Amniotic epithelial cell (primary cell): ENCODE data around the gene CRACDL.
A peak's percentile ranks its signal among the peaks of the same experiment; 100 is the strongest.
"Not testable (repeated sequence)": the region's sequence is repeated elsewhere in the genome, so short reads cannot be mapped to it uniquely, and the experiment has no call there.

Experiments used
- DNase-seq: peaks from one replicate; pipeline ENCODE4 v3.0.0-alpha.2; 2010; ENCODE audit warnings: low read depth

Gene CRACDL

DNA sequence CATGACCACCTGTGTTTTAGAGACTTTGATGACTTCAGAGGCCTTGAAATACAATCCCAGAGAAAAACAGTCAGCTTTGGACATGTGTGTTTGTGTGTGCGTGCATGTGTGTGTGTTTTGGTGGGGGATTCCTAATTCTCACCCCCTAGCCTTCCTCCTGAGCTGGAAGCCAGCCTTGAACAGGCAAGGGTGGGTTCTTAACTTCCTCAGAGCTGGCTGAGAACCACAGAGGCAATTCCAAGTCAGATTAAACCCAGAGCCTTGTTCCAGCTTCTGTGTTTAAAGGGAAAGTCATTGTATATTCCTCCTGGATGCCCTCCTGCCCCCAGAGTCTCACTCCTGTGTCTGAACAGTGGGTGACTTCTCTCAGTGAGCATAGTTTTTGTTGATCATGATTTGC lies 159.9 kb downstream of the CRACDL start:
- DNase-seq, result no peak

DNA sequence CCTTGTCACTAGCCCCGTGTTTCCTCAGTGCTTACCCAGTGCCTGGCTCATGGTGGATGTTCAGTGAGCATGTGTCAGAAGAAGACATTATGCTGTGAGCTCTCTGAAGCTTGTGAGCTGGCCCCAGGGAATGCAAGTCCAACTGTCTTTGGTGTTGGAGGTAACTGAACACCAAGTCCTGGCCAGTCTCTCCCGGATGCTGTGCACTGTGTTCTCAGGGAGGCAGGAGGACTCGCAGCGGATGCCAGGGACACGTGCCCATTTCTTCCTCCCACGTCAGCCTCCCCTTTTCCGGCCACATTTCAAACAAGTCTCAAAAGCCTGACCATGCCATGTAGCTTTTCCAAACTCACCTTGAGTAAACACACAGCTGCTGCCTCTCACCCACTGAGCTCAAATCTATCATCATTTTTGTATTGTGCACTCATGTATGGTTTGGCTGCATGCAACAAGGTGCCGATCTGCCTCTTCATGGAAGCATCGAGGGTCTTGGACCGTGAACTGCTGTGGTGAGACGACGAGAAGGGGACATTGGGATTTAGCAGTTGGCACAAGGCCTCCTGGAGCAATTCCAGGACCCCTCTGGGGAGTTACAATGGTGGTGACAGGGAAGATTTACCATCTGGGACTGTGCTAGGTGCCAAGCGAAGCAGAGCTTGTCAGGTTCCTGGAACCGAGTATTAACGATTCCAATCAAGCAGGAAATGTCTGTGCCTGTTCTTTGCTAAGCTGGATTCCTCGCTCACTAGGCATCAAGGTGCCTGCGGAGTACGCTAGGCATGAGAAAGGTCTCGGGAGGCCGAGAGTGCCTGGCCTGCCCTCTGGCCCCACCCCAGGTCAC lies 160.7 kb downstream of the CRACDL start:
- no peak for DNase-seq

- no peak for DNase-seq
Measured at GRCh38 chr2:98773907-98774306, 162.1 kb downstream of the CRACDL start.

DNA sequence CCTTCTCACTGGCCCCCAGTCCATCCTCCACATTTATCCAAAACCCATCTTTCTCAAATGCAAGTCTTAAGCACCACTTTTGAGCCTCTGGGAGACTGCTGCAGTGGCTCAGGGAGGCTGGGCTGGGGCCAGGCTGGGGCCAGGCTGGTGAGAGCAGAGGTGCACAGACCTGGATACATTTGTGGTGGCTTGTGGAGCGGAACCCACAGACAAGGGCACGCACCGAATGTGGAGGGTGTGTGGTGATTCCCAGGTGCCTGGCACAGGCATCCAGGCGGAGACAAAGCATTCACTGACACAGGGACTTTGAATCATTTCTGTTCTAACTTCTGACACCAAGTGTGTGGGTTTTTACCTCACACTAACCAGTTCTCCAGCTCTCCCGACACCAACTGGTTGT lies 162.9 kb downstream of the CRACDL start:
- no peak for DNase-seq

- peak; percentile 22 for DNase-seq
Measured at GRCh38 chr2:98772536-98772935, 163.5 kb downstream of the CRACDL start.

- peak; percentile 45 for DNase-seq
Measured at GRCh38 chr2:98771721-98772524, 164.1 kb downstream of the CRACDL start.

DNA sequence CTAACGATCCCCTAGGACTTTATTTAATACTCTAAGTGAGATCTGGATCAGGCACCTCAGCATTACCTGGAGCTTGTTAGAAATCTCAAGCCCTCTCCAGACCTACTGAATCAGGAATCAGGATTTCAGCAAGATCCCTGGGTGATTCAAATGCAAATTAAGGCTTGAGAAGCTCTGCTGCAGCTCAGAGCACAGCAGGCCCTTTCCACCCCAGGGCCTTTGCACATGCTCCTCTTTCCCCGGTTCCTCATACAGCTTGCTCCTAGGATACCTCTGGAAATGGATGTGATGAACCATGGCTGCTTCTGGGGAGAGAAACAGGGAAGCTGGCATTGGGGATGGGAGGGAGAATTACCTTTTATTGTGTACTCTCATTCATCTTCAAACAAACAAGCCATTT lies 164.8 kb downstream of the CRACDL start:
- no peak for DNase-seq

GRCh38 chr2:98769784-98770183 lies 166.2 kb downstream of the CRACDL start:
- no peak for DNase-seq

DNA sequence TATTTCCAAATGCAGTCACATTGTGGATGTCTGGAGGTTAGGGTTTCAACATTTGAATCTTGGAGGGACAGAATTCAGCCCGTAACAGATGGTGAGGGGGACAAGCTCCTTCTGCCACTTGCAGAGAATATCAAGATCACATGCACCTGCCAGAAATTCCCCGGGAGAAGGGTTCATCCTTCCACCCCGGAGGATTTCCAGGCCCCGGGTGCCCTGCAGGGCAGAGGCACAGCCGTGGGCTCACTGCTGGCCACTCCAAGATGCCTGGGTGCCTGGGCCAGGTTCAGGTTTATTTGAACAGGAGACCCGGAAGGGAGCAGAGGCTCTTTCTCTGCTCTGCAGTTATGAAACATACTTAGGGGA lies 166.9 kb downstream of the CRACDL start:
- DNase-seq, result no peak

- DNase-seq, result no peak
Measured at GRCh38 chr2:98768384-98769113, 167.5 kb downstream of the CRACDL start.

DNA sequence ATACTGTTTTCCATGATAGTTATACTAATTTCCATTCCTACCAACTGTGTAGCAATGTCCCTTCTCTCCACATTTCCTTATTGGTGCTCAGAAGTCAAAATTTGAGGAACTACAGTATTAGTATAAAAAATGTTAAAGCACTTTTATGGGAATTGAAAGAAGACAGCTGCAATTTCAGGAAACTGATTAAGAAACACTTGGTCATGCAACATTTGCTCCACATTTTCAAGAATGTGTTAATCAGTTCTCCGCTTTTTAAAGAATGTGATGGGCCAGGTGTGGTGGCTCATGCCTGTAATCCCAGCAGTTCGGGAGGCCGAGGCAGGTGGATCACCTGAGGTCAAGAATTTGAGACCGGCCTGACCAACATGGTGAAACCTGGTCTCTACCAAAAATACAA lies 171.5 kb downstream of the CRACDL start:
- DNase-seq, result no peak

DNA sequence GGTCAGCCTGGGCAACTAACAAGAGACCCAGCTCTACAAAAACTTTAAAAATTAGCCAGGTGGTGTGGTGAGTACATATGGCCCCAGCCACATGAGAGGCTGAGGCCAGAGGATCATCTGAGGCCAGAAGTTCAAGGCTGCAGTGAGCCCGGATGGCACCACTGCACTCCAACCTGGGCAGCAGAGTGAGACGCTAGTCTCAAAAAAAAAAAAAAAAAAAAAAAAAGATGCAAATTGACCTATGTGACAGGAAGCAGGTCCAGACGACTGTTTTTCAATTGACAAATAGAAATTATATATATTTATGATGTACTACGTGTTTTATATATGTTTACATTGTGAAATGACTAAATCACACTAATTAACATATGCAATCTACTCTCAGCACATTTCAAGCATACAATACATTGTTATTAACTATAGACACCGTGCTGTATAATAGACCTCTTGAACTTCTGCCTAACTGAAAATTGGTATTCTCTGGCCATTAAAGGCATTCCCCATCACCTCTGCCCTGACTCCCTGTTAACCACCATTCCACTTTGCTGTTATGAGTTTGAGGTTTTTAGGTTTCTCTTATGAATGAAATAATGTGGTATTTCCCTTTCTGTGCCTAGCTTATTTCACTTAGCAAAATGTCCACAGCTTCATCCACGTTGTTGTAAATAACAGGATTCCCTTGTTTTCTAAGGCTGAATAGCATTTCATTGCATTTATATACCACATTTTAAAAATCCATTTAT lies 172.6 kb downstream of the CRACDL start:
- no peak for DNase-seq

DNA sequence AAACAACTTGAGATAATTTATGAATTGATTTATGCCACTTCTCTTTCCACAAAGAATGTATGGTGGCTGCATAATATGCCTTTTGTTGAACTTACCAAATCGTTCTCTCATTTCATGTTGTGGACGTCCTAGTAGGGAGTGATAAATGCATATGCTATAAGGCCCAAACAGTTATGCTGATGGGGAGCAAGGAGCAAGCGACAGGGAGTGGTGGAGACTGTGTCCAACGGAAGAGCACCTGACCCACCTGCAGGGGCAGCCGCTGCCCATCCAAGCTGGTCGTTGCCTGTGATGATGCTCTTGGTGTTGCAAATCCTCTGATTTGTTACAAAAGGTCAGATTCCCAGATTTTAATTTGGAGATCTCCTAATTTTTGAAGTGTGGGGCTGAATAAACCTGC lies 174.1 kb downstream of the CRACDL start:
- no peak for DNase-seq

GRCh38 chr2:98761267-98761781 lies 174.7 kb downstream of the CRACDL start:
- no peak for DNase-seq

- no peak for DNase-seq
Measured at GRCh38 chr2:98759827-98760625, 176.0 kb downstream of the CRACDL start.

- no peak for DNase-seq
Measured at GRCh38 chr2:98759338-98759737, 176.7 kb downstream of the CRACDL start.

DNA sequence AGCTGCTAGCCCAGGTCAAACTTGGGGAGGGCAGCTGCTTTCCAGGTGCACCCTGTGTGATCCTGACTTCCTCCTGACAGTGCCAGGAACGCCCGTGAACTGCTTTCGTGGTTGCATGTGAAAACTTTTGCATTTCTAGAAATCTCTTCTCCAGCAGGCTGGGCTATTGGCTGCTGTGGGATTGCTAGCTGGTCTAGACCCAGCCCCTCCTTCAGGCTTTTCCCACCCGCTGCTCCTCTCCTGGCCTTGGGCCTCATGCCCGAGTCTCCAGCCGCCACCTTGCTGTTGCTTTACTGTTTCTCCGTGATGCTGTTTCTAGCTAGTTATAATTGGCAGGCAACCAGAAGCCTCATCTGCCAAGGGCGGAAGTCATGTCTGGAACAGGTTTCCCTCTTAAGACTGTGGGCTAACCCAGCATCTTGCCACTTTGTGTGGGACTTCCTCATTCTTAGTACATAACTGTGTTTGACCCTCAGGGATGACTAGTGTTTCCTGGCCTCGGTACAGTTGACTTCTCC lies 178.1 kb downstream of the CRACDL start:
- DNase-seq, result peak; percentile 13

- no peak for DNase-seq
Measured at GRCh38 chr2:98753801-98754200, 182.2 kb downstream of the CRACDL start.

GRCh38 chr2:98752711-98753110 lies 183.3 kb downstream of the CRACDL start:
- not testable (repeated sequence) for DNase-seq

DNA sequence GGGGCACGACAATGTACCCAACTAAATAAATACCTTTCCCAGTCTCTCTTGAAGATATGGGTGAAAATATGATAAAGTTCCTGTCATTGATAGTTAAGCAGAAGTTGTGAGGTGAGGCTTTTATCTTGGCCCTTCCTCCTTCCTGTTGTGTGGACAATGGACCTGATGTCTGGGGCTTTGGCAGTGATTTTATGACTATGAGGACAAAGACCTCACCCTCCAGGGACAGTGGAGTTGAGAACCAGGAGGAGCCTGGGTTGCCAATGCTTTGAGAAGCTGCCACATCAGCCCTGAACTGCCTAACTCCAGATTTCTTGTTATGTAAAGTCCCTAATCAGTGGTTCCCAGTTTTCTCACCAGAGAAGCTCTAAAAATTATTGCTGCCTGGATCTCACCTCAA lies 184.3 kb downstream of the CRACDL start:
- no peak for DNase-seq
